DMS114 treated with DMSO at 0.1 percent for 48 hours (cell line): ENCODE data around the gene NOC4L.
A peak's percentile ranks its signal among the peaks of the same experiment; 100 is the strongest.
"Not testable (repeated sequence)": the region's sequence is repeated elsewhere in the genome, so short reads cannot be mapped to it uniquely, and the experiment has no call there.

Experiments used
- DNase-seq: peaks from one replicate; lab custom pipeline; 2025; ENCODE audit not compliant: unreplicated experiment; lab: John Stamatoyannopoulos, UW

Gene NOC4L

DNA sequence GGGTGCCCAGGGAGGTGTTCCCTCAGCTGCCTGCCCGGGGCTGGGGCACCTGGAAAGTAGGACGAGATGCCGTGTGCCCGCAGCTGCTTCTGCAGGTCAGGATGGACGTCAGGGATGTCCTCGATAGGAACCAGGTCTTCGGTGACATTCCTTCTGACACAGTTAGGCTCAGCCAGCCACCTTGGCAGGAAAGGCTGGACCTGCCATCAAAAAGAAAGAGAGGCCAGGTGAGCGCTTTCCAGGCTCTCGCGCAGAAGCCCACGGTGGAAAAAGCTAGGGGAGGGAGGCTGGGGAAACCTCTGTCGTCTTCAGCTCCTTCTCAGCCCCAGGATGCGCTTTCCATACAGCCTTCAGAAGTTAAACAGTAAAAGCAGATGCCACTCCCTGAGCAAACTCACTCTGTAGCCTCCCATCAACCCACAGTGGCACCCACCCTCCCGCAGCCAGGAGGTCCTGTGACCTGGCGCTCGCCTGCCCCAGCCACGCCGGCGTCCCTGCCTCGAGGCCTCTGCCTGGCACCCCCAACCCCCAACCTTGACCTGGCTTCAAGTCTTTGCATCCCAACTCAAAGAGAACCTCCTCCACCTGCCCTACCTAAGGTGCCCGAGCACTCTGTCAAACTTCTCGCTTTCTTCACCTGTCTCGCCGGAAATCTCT, 1.4 kb upstream of the NOC4L start:
- DNase-seq, result no peak

DNA sequence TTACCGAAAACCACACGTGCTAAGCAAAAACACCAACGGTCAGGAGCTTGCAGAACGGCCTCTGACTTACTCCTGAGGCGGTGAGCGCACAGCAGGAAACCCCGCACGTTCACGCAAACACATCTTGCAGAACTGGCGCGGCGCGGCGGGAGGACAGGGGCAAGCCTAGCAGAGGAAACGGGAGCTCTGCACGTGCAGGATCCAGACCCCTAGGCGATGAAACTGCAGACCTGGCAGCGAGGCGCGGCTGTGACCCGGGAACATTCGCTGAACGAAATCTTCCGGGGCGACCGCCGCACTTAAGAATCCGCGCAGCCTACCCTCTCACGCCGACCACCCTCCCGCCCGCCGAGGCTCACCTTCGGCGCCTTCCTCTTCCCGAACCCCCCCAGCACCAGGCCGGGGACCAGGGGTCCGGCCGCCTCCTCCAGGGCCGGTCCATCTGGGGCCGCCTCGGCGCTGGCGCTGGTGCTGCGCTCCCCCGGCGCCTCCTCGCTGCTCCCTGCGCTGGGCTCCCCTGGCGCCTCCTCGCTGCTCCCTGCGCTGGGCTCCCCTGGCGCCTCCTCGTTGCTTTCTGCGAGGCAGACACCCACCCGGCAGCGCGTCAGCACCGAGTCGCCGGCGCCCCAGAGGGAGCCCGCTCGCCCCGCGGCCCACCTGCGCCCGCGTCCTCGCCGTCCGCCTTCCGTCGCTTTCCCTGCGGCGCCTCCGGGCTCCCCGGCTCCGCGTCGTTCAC, 753 bp upstream of the NOC4L start:
- no peak for DNase-seq

DNA sequence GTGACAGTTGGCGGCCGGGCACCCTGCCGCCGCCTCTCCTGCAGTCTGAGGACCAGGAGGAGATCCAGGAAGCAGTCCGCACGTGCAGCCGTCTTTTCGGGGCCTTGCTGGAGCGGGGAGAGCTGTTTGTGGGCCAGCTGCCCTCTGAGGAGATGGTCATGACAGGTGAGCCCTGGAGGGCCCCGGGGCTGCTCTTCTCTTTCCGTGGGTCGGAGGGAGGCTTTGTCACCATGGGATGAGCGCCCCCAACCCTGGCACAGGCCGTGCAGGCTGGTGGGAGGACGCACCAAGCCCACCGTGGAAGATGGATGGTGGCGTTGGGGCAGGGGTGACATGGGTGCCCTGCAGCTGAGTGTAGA, 532 bp downstream of the NOC4L start:
- no peak for DNase-seq

- DNase-seq, result no peak
These were observed 1.1 kb downstream of the NOC4L start for GRCh38 chr12:132145334-132145733.

- no peak for DNase-seq
These were observed 1.8 kb downstream of the NOC4L start for GRCh38 chr12:132146098-132146497.

DNA sequence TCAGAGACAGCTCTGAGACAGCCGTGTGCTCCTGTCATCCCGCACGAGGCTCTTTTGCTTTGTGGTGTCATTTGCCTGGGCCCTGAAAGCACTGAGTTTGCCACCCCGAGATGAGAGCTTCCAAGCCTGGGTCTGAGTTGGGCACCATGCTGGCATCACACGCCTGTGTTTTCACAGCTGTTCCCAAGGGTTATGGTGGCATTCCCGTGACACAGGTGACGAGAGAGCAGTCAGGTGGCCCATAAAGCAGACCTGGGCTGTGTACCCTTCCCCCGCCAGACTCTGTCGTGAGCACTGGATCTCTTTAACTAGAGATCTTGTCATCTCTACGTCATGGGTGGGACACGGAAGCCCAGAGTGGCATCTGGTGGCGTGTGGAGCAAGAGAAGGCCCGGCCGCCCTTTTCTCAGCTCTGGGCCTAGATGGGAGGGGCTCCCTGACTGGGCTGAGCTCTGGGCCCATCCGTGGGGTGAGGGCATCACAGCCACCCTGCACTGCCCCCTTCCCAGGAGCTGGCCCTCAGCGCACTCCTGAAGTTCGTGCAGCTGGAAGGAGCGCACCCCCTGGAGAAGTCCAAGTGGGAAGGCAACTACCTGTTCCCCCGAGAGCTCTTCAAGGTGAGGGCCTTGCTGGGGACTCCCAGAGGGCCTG, 2.6 kb downstream of the NOC4L start:
- DNase-seq, result no peak

DNA sequence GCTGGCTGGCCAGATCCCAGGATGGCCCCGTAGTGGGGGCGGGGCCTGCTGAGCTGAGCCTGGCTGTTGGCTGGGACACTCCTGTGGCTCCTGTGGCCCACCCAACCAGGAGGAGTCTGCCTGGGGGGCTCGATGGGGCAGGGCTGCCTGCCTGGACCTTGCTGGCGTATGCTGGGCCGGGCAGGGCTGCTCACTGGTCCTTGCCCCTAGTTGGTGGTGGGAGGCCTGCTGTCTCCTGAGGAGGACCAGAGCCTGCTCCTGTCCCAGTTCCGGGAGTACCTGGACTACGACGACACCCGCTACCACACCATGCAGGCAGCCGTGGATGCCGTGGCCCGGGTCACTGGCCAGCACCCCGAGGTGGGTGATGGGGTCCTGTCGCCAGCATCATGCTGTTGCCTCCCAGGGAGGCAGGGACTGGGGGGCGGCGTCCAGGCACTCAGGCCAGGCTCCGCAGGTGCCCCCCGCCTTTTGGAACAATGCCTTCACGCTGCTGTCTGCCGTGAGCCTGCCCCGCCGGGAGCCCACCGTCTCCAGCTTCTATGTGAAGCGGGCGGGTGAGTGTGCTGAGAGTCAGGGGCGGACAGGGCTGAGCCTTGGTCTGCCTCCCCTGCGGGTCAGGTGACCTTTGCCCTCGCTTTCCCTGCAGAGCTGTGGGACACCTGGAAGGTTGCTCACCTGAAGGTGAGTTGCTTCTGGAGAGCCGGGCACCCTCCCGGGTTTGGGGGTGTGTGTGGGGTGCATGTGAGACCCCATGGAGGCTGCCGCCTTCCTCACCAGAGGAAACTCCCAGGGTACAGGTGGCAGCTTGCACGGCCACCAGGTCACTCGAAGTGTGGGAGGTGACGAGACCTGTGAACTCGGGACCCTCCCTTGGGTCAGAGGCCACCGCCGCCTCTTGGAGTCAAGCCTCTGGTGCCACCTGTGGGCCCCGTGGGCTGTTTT, 3.4 kb downstream of the NOC4L start:
- no peak for DNase-seq

DNA sequence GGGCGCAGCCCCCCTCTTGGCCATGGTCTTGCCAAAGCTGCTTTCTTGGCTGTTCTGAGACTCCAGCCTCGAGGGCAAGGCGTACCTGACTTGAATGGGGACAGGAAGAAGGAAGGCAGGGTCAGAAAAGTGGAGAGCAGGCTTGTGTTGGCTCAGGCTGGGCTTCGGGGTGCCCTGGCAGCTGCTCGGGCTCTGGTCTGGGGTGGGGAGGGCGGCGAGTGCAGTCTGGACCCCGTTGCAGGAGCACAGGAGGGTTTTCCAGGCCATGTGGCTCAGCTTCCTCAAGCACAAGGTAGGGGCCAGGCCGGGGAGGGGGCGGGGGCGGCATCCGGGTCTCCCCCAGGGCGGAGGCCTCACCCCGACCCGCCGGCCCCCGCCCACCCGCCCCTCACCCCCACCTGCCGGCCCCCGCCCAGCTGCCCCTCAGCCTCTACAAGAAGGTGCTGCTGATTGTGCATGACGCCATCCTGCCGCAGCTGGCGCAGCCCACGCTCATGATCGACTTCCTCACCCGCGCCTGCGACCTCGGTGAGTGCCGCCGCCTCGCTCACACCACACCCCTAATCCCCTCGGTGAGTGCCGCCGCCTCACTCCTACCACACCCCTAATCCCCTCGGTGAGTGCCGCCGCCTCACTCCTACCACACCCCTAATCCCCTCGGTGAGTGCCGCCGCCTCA, 4.2 kb downstream of the NOC4L start:
- no peak for DNase-seq

DNA sequence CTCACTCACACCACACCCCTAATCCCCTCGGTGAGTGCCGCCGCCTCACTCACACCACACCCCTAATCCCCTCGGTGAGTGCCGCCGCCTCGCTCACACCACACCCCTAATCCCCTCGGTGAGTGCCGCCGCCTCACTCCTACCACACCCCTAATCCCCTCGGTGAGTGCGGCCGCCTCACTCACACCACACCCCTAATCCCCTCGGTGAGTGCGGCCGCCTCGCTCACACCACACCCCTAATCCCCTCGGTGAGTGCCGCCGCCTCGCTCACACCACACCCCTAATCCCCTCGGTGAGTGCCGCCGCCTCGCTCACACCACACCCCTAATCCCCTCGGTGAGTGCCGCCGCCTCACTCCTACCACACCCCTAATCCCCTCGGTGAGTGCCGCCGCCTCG, 5.3 kb downstream of the NOC4L start:
- not testable (repeated sequence) for DNase-seq

- no peak for DNase-seq
These were observed 6.5 kb downstream of the NOC4L start for GRCh38 chr12:132150780-132151144.

- DNase-seq, result no peak
These were observed 7.0 kb downstream of the NOC4L start for GRCh38 chr12:132151145-132151765.

- no peak for DNase-seq
These were observed 7.6 kb downstream of the NOC4L start for GRCh38 chr12:132151766-132152410.

DNA sequence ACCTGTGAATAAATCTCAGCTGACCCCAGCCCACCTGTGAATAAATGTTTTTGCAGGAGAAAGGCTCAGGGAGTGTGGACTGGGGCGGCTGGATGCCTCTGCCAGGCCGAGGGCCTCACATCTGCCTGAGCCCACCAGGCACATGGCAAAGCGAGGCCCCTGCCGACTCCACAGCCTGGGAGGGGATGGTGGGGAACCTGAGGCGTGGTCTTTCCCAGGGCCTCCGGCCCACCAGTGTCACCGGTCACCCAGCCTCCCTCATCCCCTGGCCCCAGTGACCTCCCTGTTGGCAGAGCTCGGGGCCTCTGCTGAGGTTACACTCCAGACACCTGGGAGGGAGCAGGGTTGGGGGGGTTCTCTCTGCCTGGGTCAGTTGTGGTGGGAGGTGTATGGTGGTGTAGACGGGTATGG, 8.2 kb downstream of the NOC4L start:
- DNase-seq, result no peak

- DNase-seq, result no peak
These were observed 8.7 kb downstream of the NOC4L start for GRCh38 chr12:132152953-132153352.

GRCh38 chr12:132153501-132154340, 9.5 kb downstream of the NOC4L start:
- peak; percentile 57 for DNase-seq

DNA sequence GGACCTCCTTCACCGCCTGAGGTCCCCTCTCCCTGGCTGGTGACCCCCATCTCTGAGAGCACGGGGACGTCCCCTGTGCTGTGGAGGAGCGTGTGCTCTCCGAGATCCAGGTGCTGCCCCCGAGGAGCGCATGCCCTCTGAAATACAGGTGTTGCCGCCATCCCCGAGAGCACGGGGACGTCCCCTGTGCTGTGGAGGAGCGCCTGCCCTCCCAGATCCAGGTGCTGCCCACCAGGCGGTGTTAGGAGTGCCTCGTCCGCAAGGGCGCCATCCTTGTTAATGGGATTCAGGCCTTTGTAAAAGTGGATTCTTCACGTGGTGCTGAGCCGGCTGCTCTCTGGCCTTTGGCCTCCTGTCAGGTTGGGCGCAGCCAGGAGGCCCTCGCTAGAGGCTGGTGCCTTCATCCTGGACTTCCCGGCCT, 10.1 kb downstream of the NOC4L start:
- DNase-seq, result no peak

GRCh38 chr12:132154941-132155770, 10.9 kb downstream of the NOC4L start:
- peak; percentile 32 for DNase-seq
